Caco-2 (cell line): Measurements from ENCODE around the gene SCG2. TPM values are rescaled to one million over a fixed set of nuclear protein-coding genes. Genes with fewer than 3 reads are reported as not detected.

Experiments
- BruUV-seq: library from RNA; stranded (reverse); fragments of 400-500 nt; replicated peaks from 2 replicates; lab custom pipeline; 2021; lab: Mats Ljungman, UMichigan
- CTCF ChIA-PET: fragments of 300-600 bp; sonication (Branson Sonifier 250); formaldehyde crosslinking; loops from one replicate; lab custom pipeline; 2022; ENCODE audit warnings: antibody characterized with exemption; lab: Charles Lee
- POLR2A ChIA-PET: fragments of 300-600 bp; sonication (Branson Sonifier 250); formaldehyde crosslinking; loops from one replicate; lab custom pipeline; 2022; ENCODE audit warnings: antibody characterized with exemption; lab: Charles Lee
- DNase-seq, 2 experiments: peaks; one replicate each; pipeline versions ENCODE4 v3.0.0 to v3.0.0-alpha.2; 2020 to 2022
- H3K27me3 ChIP-seq: replicated peaks from 2 replicates; pipeline ENCODE4 v1.6.0; 2011; ENCODE audit warnings: low read length; ENCODE audit not compliant: control insufficient read depth, insufficient read depth
- H3K36me3 ChIP-seq: 2 replicates; pipeline ENCODE4 v1.5.1; 2011; ENCODE audit warnings: low read length; ENCODE audit not compliant: control insufficient read depth, insufficient read depth
- H3K4me1 ChIP-seq: fragments of 250-450 bp; sonication (Bioruptor Pico); 2 replicates; pipeline ENCODE4 v1.5.1; 2020; ENCODE audit warnings: mild to moderate bottlenecking
- H3K4me3 ChIP-seq: 2 replicates; pipeline ENCODE4 v1.5.1; 2011; ENCODE audit warnings: low read depth, mild to moderate bottlenecking, control low read depth, low read length
- H3K9me3 ChIP-seq: fragments of 250-450 bp; sonication (Bioruptor Pico); 2 replicates; pipeline ENCODE4 v1.5.1; 2020; ENCODE audit warnings: mild to moderate bottlenecking, moderate library complexity
- H3K27ac Mint-ChIP-seq: one replicate; pipeline ENCODE4 v1.8.0; 2022; ENCODE audit warnings: mixed read lengths; ENCODE audit not compliant: unreplicated experiment
- H3K27me3 Mint-ChIP-seq: one replicate; pipeline ENCODE4 v1.8.0; 2022; ENCODE audit warnings: mixed read lengths; ENCODE audit not compliant: insufficient read depth, unreplicated experiment
- H3K36me3 Mint-ChIP-seq: one replicate; pipeline ENCODE4 v1.8.0; 2022; ENCODE audit warnings: mild to moderate bottlenecking, mixed read lengths; ENCODE audit not compliant: insufficient read depth, unreplicated experiment
- H3K4me1 Mint-ChIP-seq: one replicate; pipeline ENCODE4 v1.8.0; 2022; ENCODE audit warnings: low read depth, mixed read lengths; ENCODE audit not compliant: unreplicated experiment
- H3K4me3 Mint-ChIP-seq: one replicate; pipeline ENCODE4 v1.8.0; 2022; ENCODE audit warnings: mild to moderate bottlenecking, moderate library complexity, mixed read lengths; ENCODE audit not compliant: unreplicated experiment
- H3K9me3 Mint-ChIP-seq: one replicate; pipeline ENCODE4 v1.8.0; 2022; ENCODE audit warnings: mixed read lengths; ENCODE audit not compliant: unreplicated experiment
- intact Hi-C: fragments of 100-400 bp; cut with micrococcal nuclease; formaldehyde crosslinking; loops from one replicate; pipeline ENCODE4 v1.10.0; 2022; ENCODE audit not compliant: unreplicated experiment
- total RNA-seq: library from RNA; stranded (reverse); gene quantifications from 2 replicates; pipeline ENCODE4 v1.2.3, GENCODE V29; 2022
- TF ChIP-seq, protein P1 (sequence below), 2 experiments: fragments of 200-600 bp in 1 of 2; IDR thresholded peaks; 1 replicate in 1 of 2; 2 replicates in 1 of 2; pipeline versions ENCODE4 v1.5.1 to v1.8.0; 2011 to 2022; ENCODE audit warnings: antibody characterized with exemption in 1 of 2, control low read depth in 1 of 2, inconsistent platforms in 1 of 2, low read depth in 1 of 2, low read length in 1 of 2, mild to moderate bottlenecking in 1 of 2, moderate library complexity in 1 of 2; ENCODE audit not compliant: insufficient read depth in 1 of 2, severe bottlenecking in 1 of 2, unreplicated experiment in 1 of 2

Gene SCG2
- total RNA-seq, 1 experiment from 2014 or later, result 0.41 TPM

- ChIA-PET CTCF (no interaction called here), POLR2A (no interaction called here)
- no peaks in the 10 kb centered on the region for H3K36me3 ChIP-seq
- no peaks in the 10 kb centered on the region for H3K36me3 Mint-ChIP-seq
- H3K4me3 Mint-ChIP-seq, result no peak overlapping the region
- H3K9me3 ChIP-seq, result no peaks in the 10 kb centered on the region
- no peak overlapping the region for H3K27ac Mint-ChIP-seq
- intact Hi-C loops, result no loop called here
- no peaks in the 10 kb centered on the region for H3K4me1 Mint-ChIP-seq
- no peak for DNase-seq
- no peaks in the 10 kb centered on the region for H3K4me1 ChIP-seq
- no TSS peak for BruUV-seq
- no peak overlapping the region for H3K4me3 ChIP-seq
- no peaks in the 10 kb centered on the region for H3K27me3 ChIP-seq
- H3K9me3 Mint-ChIP-seq, result no peaks in the 10 kb centered on the region
- H3K27me3 Mint-ChIP-seq, result peaks cover 11% of the 10 kb centered on the region
- TF ChIP-seq, protein P1, sequence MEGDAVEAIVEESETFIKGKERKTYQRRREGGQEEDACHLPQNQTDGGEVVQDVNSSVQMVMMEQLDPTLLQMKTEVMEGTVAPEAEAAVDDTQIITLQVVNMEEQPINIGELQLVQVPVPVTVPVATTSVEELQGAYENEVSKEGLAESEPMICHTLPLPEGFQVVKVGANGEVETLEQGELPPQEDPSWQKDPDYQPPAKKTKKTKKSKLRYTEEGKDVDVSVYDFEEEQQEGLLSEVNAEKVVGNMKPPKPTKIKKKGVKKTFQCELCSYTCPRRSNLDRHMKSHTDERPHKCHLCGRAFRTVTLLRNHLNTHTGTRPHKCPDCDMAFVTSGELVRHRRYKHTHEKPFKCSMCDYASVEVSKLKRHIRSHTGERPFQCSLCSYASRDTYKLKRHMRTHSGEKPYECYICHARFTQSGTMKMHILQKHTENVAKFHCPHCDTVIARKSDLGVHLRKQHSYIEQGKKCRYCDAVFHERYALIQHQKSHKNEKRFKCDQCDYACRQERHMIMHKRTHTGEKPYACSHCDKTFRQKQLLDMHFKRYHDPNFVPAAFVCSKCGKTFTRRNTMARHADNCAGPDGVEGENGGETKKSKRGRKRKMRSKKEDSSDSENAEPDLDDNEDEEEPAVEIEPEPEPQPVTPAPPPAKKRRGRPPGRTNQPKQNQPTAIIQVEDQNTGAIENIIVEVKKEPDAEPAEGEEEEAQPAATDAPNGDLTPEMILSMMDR (IDR thresholded peaks at IDR 0.05; ENCODE audit: insufficient read depth in 1 of 2, low read depth in 1 of 2, low read length in 1 of 2, severe bottlenecking in 1 of 2, unreplicated experiment in 1 of 2), result no peak
Observed at GRCh38 chr2:223582001-223582400, 20.2 kb downstream of the SCG2 start.

DNA sequence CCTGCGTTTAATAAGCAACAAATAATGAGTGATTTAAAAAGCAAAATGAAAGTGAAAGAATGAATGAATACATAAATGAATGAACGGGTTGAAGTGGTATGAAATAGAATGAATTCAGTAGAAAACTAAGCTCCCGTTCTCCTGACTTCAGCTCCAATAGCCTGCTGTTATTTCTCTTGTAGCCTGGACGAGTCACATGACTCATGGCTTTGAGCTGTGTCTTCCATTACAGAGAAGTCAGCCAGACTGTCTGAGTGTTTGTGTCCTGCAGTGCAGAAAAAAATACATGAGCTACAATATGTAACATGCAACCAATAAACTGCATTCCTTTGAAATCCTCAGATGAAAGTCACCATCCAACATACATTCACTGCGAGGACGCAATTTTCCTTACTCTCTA, 21.2 kb downstream of the SCG2 start:
- DNase-seq, result no peak
- H3K4me1 Mint-ChIP-seq, result no peaks in the 10 kb centered on the region
- ChIA-PET POLR2A (no interaction called here), CTCF (no interaction called here)
- H3K36me3 Mint-ChIP-seq, result no peaks in the 10 kb centered on the region
- no peaks in the 10 kb centered on the region for H3K4me1 ChIP-seq
- H3K27ac Mint-ChIP-seq, result no peak overlapping the region
- no peaks in the 10 kb centered on the region for H3K36me3 ChIP-seq
- TF ChIP-seq, protein P1 (IDR thresholded peaks at IDR 0.05; ENCODE audit: insufficient read depth in 1 of 2, low read depth in 1 of 2, low read length in 1 of 2, severe bottlenecking in 1 of 2, unreplicated experiment in 1 of 2), result no peak
- no peaks in the 10 kb centered on the region for H3K9me3 ChIP-seq
- no peak overlapping the region for H3K4me3 Mint-ChIP-seq
- intact Hi-C loops, result no loop called here
- H3K27me3 Mint-ChIP-seq, result peaks cover 11% of the 10 kb centered on the region
- H3K9me3 Mint-ChIP-seq, result no peaks in the 10 kb centered on the region
- no TSS peak for BruUV-seq
- no peak overlapping the region for H3K4me3 ChIP-seq
- H3K27me3 ChIP-seq, result no peaks in the 10 kb centered on the region

GRCh38 chr2:223578846-223579245, 23.3 kb downstream of the SCG2 start:
- no peak overlapping the region for H3K27ac Mint-ChIP-seq
- no peaks in the 10 kb centered on the region for H3K4me1 Mint-ChIP-seq
- POLR2A ChIA-PET, result no interaction called here
- Histone ChIP-seq H3K4me1 (no peaks in the 10 kb centered on the region), H3K9me3 (no peaks in the 10 kb centered on the region), H3K4me3 (no peak overlapping the region), H3K36me3 (no peaks in the 10 kb centered on the region), H3K27me3 (no peaks in the 10 kb centered on the region)
- BruUV-seq, result no TSS peak
- H3K4me3 Mint-ChIP-seq, result no peak overlapping the region
- no peaks in the 10 kb centered on the region for H3K9me3 Mint-ChIP-seq
- TF ChIP-seq, protein P1 (IDR thresholded peaks at IDR 0.05; ENCODE audit: insufficient read depth in 1 of 2, low read depth in 1 of 2, low read length in 1 of 2, severe bottlenecking in 1 of 2, unreplicated experiment in 1 of 2), result no peak
- H3K36me3 Mint-ChIP-seq, result no peaks in the 10 kb centered on the region
- H3K27me3 Mint-ChIP-seq, result peaks cover 14% of the 10 kb centered on the region
- DNase-seq, result no peak
- CTCF ChIA-PET, result no interaction called here
- intact Hi-C loops, result no loop called here
